Peyer's patch (tissue), 4 donors: ENCODE measurements around the gene FUBP1. TPM values are rescaled to one million over a fixed set of nuclear protein-coding genes. Genes with fewer than 3 reads are reported as not detected.

Experiments used
- DNase-seq, 3 donors: peaks; one replicate each; pipeline ENCODE4 v3.0.0-alpha.2; 2017 to 2019
- H3K27ac ChIP-seq, 4 donors: fragments of 200-600 bp; sonication (generic); one replicate each; pipeline ENCODE4 v1.5.1; 2016 to 2019
- H3K27me3 ChIP-seq, 2 donors: fragments of 200-600 bp; sonication (generic); one replicate each; pipeline ENCODE4 v1.5.1; 2019
- H3K36me3 ChIP-seq, 3 donors: fragments of 200-600 bp; sonication (generic); one replicate each; pipeline ENCODE4 v1.5.1; 2016 to 2019
- H3K4me1 ChIP-seq, 4 donors: fragments of 200-600 bp; sonication (generic); one replicate each; pipeline ENCODE4 v1.5.1; 2016 to 2019
- H3K4me3 ChIP-seq, 4 donors: fragments of 200-600 bp; sonication (generic); 1 replicate in 3 of 4; 2 replicates in 1 of 4; pipeline ENCODE4 v1.5.1; 2016 to 2019; ENCODE audit warnings: mild to moderate bottlenecking in 1 of 4
- H3K9me3 ChIP-seq, 4 donors: fragments of 200-600 bp; sonication (generic); one replicate each; pipeline ENCODE4 v1.5.1; 2016 to 2019; ENCODE audit warnings: mild to moderate bottlenecking in 1 of 4
- POLR2A ChIP-seq, 2 donors: fragments of 450-650 bp; IDR thresholded peaks; one replicate each; pipeline ENCODE4 v1.5.1; 2017; ENCODE audit warnings: antibody characterized with exemption in 2 of 2, mild to moderate bottlenecking in 2 of 2, moderate library complexity in 2 of 2
- small RNA-seq, 2 donors: library from RNA; depleted of rRNA; stranded (forward); fragments of <200 nt; gene quantifications; one replicate each; pipeline ENCODE3, GENCODE V24; 2016
- total RNA-seq, 4 donors: library from RNA; depleted of rRNA; stranded (reverse); fragments of >200 nt; gene quantifications; one replicate each; pipeline ENCODE4 v1.1.0, GENCODE V29; 2016
- TF ChIP-seq, protein P1 (sequence below), 6 experiments: fragments of 450-650 bp in 4 of 6; fragments of 200-600 bp in 2 of 6; sonication (generic) in 1 of 6; IDR thresholded peaks; one replicate each; pipeline ENCODE4 v1.5.1; 2017 to 2019; ENCODE audit warnings: antibody characterized with exemption in 6 of 6, mild to moderate bottlenecking in 3 of 6, moderate library complexity in 1 of 6

The FUBP1 gene
- total RNA-seq, 4 donors from 2014 or later: 76.4 to 196 (median 129) TPM

DNA sequence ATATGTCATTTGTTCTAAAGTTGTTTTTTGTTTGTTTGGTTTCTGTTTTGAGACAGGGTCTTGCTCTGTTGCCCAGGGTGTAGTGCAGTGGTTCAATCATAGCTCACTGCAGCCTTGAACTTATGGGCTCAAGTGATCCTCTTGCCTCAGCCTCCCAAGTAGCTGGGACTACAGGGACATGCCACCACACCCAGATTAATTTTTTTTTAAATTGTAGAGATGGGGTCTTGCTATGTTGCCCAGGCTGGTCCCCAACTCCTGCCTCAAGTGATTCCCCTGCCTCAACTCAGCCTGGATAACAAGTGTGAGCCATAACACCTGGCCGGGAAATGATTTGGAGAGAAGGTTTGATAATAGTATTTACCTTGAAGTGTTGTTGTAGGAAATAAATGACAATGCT lies 72.2 kb downstream of the FUBP1 start:
- TF ChIP-seq, protein P1, sequence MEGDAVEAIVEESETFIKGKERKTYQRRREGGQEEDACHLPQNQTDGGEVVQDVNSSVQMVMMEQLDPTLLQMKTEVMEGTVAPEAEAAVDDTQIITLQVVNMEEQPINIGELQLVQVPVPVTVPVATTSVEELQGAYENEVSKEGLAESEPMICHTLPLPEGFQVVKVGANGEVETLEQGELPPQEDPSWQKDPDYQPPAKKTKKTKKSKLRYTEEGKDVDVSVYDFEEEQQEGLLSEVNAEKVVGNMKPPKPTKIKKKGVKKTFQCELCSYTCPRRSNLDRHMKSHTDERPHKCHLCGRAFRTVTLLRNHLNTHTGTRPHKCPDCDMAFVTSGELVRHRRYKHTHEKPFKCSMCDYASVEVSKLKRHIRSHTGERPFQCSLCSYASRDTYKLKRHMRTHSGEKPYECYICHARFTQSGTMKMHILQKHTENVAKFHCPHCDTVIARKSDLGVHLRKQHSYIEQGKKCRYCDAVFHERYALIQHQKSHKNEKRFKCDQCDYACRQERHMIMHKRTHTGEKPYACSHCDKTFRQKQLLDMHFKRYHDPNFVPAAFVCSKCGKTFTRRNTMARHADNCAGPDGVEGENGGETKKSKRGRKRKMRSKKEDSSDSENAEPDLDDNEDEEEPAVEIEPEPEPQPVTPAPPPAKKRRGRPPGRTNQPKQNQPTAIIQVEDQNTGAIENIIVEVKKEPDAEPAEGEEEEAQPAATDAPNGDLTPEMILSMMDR (IDR thresholded peaks at IDR 0.05): no peak
- no peak for TF ChIP-seq POLR2A (IDR thresholded peaks at IDR 0.05)
- DNase-seq: no peak
- H3K27ac ChIP-seq: no peak overlapping the region
- no peaks in the 10 kb centered on the region for H3K27me3 ChIP-seq
- H3K4me3 ChIP-seq: no peak overlapping the region
- no peaks in the 10 kb centered on the region for H3K4me1 ChIP-seq
- H3K9me3 ChIP-seq: no peaks in the 10 kb centered on the region
- H3K36me3 ChIP-seq: no peaks in the 10 kb centered on the region

DNA sequence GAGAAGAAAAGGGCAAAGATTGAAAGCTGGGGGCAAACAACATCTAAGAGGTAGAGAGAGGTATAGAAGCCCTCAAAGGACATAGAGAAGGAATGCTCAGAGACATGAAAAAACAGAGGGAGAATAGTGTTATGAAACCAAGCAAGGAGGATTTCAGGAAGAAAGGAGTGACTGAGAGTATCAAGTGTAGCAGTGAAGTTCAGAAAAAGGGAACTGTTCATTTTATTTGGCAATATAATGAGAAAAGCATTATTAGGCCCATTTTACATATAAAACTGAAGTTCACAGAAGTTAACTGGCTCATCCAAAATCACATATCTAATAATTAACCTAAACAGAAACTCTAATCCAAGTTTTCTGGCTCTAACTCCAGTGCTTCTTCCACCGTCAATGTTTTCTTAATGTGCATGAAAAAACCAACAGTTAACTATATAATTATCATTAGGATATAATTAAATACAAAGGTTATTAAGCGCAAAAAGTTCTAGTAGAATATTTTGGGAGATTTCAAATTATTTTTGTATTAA lies 72.8 kb downstream of the FUBP1 start:
- Histone ChIP-seq H3K4me3 (no peak overlapping the region), H3K27me3 (no peaks in the 10 kb centered on the region), H3K4me1 (no peaks in the 10 kb centered on the region), H3K27ac (no peak overlapping the region), H3K9me3 (no peaks in the 10 kb centered on the region), H3K36me3 (no peaks in the 10 kb centered on the region)
- DNase-seq: no peak
- TF ChIP-seq, protein P1 (IDR thresholded peaks at IDR 0.05): no peak
- no peak for TF ChIP-seq POLR2A (IDR thresholded peaks at IDR 0.05)

DNA sequence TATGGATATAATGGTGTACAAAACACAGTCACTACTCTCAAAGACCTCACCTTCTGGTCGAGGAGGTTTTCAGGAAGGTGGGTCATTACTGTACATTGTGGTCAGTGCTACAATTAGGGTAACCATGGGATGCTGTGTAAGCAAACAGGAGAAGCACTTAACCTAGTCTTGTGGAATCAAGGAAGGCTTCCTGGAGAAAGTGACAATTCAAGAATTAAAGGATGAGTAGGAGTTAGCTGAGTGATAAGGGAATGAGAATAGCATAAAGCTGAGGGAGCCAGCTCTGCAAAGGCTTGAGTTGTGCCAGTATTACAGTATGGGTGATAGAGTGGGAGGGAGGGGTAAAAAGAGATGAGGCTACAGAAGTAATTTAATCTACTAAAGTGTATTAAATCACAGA lies 73.3 kb downstream of the FUBP1 start:
- TF ChIP-seq, protein P1 (IDR thresholded peaks at IDR 0.05): no peak
- no peak for TF ChIP-seq POLR2A (IDR thresholded peaks at IDR 0.05)
- Histone ChIP-seq H3K4me1 (no peaks in the 10 kb centered on the region), H3K4me3 (no peak overlapping the region), H3K36me3 (no peaks in the 10 kb centered on the region), H3K27ac (no peak overlapping the region), H3K9me3 (no peaks in the 10 kb centered on the region), H3K27me3 (no peaks in the 10 kb centered on the region)
- DNase-seq: no peak

DNA sequence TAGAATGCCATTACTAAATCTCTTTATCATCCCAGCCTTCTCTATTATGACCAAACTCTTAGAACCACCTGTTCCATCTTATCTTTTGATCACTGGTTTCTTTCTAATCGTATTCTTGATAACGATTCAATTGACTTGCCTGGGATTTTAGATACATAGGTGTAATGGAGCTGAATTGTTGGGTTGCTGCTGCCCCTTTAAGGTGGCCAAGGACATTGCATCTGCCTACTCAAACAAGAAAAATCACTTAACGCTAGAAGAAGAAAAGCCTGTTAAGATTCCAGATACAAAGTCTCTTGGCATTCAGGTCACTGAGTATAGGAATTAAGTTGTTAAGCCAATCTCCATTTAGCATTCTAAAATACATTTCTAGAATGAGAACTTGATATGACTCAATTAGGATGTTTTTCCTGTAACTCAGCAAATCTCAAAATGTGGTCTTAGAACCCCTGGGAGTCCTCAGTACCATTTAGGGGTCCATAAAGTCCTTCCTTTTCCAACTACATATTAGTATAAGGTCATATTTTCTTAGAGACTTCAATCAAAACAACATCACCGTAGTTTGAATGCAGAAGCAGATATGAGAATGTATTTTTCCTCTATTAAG lies 78.1 kb downstream of the FUBP1 start:
- no peak overlapping the region for H3K4me3 ChIP-seq
- no peak for TF ChIP-seq POLR2A (IDR thresholded peaks at IDR 0.05)
- TF ChIP-seq, protein P1 (IDR thresholded peaks at IDR 0.05): peak in 5 of 6 experiments; percentile 24 to 70 (median 63)

DNA sequence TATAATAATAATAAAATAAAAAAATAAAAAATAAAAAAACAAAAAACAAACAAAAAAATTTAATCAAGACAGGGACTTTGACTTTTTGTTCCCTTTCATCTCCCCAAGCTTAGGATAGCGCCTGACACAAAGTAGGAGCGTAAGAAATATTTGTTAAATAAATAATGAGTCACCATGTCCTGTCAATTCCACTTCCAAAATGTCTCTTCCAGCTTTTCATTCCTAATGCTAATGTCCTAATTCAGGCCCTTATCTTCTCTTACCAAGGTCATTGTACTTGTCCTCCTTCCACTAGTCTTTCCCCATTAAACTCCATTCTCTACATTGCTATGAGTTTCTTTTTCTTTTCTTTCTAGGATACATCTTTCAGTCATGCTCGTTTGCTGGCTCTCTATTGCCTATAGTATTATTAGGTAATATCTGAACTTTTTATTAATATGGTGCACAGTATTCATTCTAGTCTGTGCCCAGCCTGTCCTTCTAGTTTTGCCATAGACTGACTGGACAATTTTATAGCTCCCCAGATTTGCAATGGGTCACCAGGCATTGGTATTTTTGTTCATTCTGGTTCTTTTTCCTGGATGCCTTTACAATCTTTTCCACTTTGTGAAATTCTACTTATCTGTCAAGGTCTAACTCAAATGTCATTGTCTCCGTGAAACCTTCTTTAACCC lies 79.1 kb downstream of the FUBP1 start:
- no peaks in the 10 kb centered on the region for H3K27me3 ChIP-seq
- H3K9me3 ChIP-seq: no peaks in the 10 kb centered on the region
- TF ChIP-seq, protein P1 (IDR thresholded peaks at IDR 0.05): no peak
- TF ChIP-seq POLR2A (IDR thresholded peaks at IDR 0.05): no peak
- DNase-seq: no peak
- H3K27ac ChIP-seq: no peak overlapping the region
- no peaks in the 10 kb centered on the region for H3K36me3 ChIP-seq
- H3K4me3 ChIP-seq: no peak overlapping the region
- no peaks in the 10 kb centered on the region for H3K4me1 ChIP-seq

More for the DNA sequence above, 78.1 kb downstream of the FUBP1 start:
- Histone ChIP-seq H3K27ac (no peak overlapping the region), H3K9me3 (no peaks in the 10 kb centered on the region), H3K27me3 (no peaks in the 10 kb centered on the region), H3K4me1 (no peaks in the 10 kb centered on the region), H3K36me3 (no peaks in the 10 kb centered on the region)
- DNase-seq: peak in 1 of 3 donors; percentile 55

Small RNA genes within 50 kb of the gene (small RNA-seq; reads per million reads assigned to genes)
- 0 reads per million in 2 donors for gene AC103591.3

Other genes starting within 250 kb of the FUBP1 start
- gene USP33, start 219.2 kb downstream of the FUBP1 start, total RNA-seq: 100 to 1,000 TPM in 1 of 4 donors, 10 to 100 TPM in 3; 78.9 to 109 (median 84.4) TPM
- 10 to 100 TPM in 3 of 4 donors, 1 to 10 TPM in 1; 7.4 to 21.9 (median 17.4) TPM for gene MIGA1, start 199.4 kb downstream of the FUBP1 start, total RNA-seq
- gene NEXN, start 90.4 kb downstream of the FUBP1 start, total RNA-seq: 10 to 100 TPM in 2 of 4 donors, 1 to 10 TPM in 2; 5.6 to 38.0 (median 10.5) TPM
- 10 to 100 TPM in 3 of 4 donors, 1 to 10 TPM in 1; 8.8 to 38.0 (median 13.4) TPM for gene DNAJB4, start 25.9 kb upstream of the FUBP1 start, total RNA-seq
- gene GIPC2, start 66.9 kb upstream of the FUBP1 start, total RNA-seq: 100 to 1,000 TPM in 1 of 4 donors, 10 to 100 TPM in 3; 21.5 to 103 (median 52.2) TPM